Measurements from ENCODE around the gene EID2B. TPM values are rescaled to one million over a fixed set of nuclear protein-coding genes. Genes with fewer than 3 reads are reported as not detected.

The EID2B gene
- total and polyA plus RNA-seq, 9 of the 15 experiments (the other 6 are each of a cell fraction or from before 2014, with no cell fraction given), result 2.8 to 8.8 (median 4.8) TPM

- in situ Hi-C loops (cut with MboI), result no loop called here
- ChIA-PET POLR2A (no interaction called here), CTCF (ENCODE audit: low intra/inter-chr PET ratio) (no interaction called here)
- Histone ChIP-seq H3K9me1 (ENCODE audit: control insufficient read depth, insufficient read depth, low read length) (no peaks in the 10 kb centered on the region), H3K27ac (ENCODE audit: extremely low read depth, low read depth, low read length) (no peak overlapping the region), H3K4me3 (no peak overlapping the region), H3K9ac (ENCODE audit: insufficient read depth in 1 of 2, low read depth in 2 of 2, low read length in 2 of 2) (no peak overlapping the region), H2AFZ (ENCODE audit: low read depth, low read length) (no peak overlapping the region), H3K79me2 (ENCODE audit: control insufficient read depth, insufficient read depth, low read length) (no peaks in the 10 kb centered on the region), H3K36me3 (ENCODE audit: control insufficient read depth, insufficient read depth, low read length) (no peaks in the 10 kb centered on the region), H3K9me3 (replicated peaks; ENCODE audit: control insufficient read depth, insufficient read depth, low read depth, low read length) (no peaks in the 10 kb centered on the region), H3K27me3 (ENCODE audit: control insufficient read depth in 2 of 2, insufficient read depth in 2 of 2, low read length in 2 of 2) (peaks cover 12 to 21% of the 10 kb centered on the region in 2 experiments; a peak in 4 of 5 replicates), H3K4me1 (replicated peaks in 1 of 2; ENCODE audit: control insufficient read depth in 2 of 2, insufficient read depth in 2 of 2, low read length in 2 of 2) (no peaks in the 10 kb centered on the region), H3K4me2 (ENCODE audit: insufficient read depth, low read length) (no peak overlapping the region), H4K20me1 (replicated peaks; ENCODE audit: control insufficient read depth, insufficient read depth, low read length) (no peaks in the 10 kb centered on the region)
- DNase-seq (ENCODE audit: extremely low read depth in 1 of 4, low spot score in 3 of 4), result no peak
- FAIRE-seq, result no peak
- ATAC-seq, result no peak
- intact Hi-C loops (cut with micrococcal nuclease), result loop anchor here (10.0 kb wide), 1 partner anchor 206 kb away; no protein-coding TSS in a partner anchor
- WGBS (ENCODE audit: insufficient coverage, low coverage, missing lambda C conversion rate), result 2% methylated on average over 6 of the region's 6 CpGs
- no TSS peak for BruUV-seq (replicated peaks)
- TF ChIP-seq THRAP3 (IDR thresholded peaks at IDR 0.05; ENCODE audit: borderline replicate concordance) (no peak), PYGO2 (tag; IDR thresholded peaks at IDR 0.05) (no peak), RBM15 (IDR thresholded peaks at IDR 0.05; ENCODE audit: insufficient read depth, low read length) (no peak), CGGBP1 (CRISPR knock-in tag; IDR thresholded peaks at IDR 0.05) (no peak), SOX6 (IDR thresholded peaks at IDR 0.05) (no peak), HSF4 (CRISPR knock-in tag; IDR thresholded peaks at IDR 0.05; ENCODE audit: borderline replicate concordance) (no peak), TEAD4 (IDR thresholded peaks at IDR 0.05; ENCODE audit: low read length) (no peak), TEAD4 (CRISPR knock-in tag; IDR thresholded peaks at IDR 0.05; ENCODE audit: borderline replicate concordance) (no peak), MBD1 (CRISPR knock-in tag; IDR thresholded peaks at IDR 0.05) (no peak), C11orf30 (IDR thresholded peaks at IDR 0.05; ENCODE audit: low read depth) (no peak), NCOA4 (IDR thresholded peaks at IDR 0.05; ENCODE audit: partially characterized antibody) (no peak), PHB2 (IDR thresholded peaks at IDR 0.05; ENCODE audit: low read depth) (no peak), NONO (IDR thresholded peaks at IDR 0.05; ENCODE audit: low read depth in 2 of 2, low read length in 1 of 2) (no peak), FOXP1 (CRISPR knock-in tag; IDR thresholded peaks at IDR 0.05) (no peak)
Measured at GRCh38 chr19:39558624-39559117, 26.0 kb upstream of the EID2B start.
